Right ventricle myocardium inferior (tissue), 1 donor: ENCODE measurements around the gene MYH9. TPM values are rescaled to one million over a fixed set of nuclear protein-coding genes. Genes with fewer than 3 reads are reported as not detected.

Experiments used
- ATAC-seq: fragments of 200-7000 bp; cut with Tn5 transposase; one replicate; pipeline ENCODE4 v1.9.1; 2020; ENCODE audit warnings: mild to moderate bottlenecking, moderate library complexity
- DNase-seq: peaks from one replicate; pipeline ENCODE4 v3.0.0; 2021; ENCODE audit errors: missing footprints
- intact Hi-C: fragments of 100-400 bp; cut with DNase I; formaldehyde crosslinking; loops from one replicate; pipeline ENCODE4 v1.11.0; 2022
- total RNA-seq: library from RNA; stranded (reverse); fragmentation: NEBNext Ultra II Directional; extraction: Animal tissue kit (Norgen Biotek cat#: 25700); gene quantifications from one replicate; pipeline ENCODE4 v1.2.1, GENCODE V29; 2021
- donor health status: DM: no; HTN: yes; CAD: no; lungs with severe emphysema.

Gene MYH9
- total RNA-seq, 1 donor from 2014 or later: 180 TPM

DNA sequence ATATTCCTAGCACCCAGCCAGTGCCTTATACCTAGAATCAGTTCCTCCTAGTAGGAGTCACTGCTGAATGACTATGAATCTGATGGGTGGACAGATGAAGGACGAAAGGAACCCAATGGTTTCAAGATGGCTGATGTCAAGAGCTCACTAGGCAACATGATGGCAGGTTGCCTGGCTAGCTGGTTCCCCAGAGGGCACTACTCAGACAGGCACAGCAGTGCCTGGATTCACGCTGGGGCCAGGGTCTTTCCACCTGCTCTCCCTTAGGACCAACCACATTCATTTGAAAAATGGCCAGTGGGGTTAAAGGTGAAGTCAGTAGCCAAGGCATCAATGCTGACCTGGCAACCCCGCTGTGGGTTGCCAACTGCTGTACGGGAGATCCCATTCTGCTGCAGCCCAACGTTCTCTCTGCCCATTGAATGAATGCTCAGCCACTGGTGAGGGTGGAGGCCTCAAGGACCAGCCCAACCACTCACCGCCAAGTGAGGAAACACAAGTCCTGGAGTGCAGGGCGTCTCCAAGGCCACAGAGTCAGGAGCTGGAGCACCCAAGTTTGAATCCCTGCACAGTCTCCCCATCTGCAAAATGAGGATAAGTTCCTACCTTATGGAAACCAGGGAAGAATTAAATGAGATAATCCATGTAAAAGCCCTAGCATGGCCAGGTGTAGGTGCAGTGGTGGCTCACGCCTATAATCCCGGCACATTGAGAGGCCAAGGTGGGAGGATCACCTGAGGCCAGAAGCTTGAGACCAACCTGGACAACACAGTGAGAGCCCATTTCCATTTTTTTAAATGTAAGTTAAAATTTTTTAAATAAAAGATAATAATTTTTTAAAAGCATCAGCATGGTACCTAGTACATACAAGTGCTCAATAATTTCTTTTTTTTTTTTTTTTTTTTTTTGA, 12.4 kb downstream of the MYH9 start:
- DNase-seq: no peak
- intact Hi-C loops: no loop called here
- no peak for ATAC-seq

DNA sequence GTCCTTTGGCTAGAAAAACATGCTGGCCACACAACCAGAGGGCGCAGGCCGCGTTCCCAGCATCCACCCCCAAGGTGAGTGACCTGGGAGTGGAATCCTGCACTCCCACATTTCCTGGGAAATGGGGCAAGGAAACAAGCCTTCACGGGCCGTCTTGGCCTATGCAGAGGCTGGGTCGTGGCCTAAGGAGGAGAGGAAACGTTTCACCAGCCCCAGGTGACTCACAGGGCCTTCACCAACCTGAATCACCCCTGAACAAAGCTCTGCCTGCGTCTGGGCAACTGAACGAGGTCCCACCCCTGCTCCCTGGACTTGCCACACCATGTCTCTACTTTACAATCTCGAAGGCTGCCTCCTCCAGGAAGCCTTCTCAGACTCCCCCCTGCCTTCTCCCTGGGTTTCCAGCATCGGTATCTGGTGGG, 13.2 kb downstream of the MYH9 start:
- intact Hi-C loops: no loop called here
- ATAC-seq: no peak
- DNase-seq: no peak

DNA sequence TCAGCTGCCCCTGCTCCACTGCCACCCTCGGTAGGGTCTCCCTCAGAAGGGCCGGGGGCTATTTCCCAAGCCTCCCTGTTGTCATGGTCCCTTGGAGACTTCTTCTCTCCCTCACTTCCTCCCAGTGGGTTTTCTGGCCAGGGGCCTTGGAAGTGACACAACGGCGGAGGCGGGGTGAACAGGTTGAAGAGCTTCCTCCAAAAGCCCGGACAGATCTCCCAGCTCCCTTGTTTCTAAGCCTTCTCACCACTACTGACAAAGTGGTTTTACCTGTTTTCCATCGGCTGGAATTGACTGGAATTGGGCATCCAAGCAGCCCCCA, 14.5 kb downstream of the MYH9 start:
- DNase-seq: peak; percentile 80
- intact Hi-C loops: no loop called here
- ATAC-seq: no peak

DNA sequence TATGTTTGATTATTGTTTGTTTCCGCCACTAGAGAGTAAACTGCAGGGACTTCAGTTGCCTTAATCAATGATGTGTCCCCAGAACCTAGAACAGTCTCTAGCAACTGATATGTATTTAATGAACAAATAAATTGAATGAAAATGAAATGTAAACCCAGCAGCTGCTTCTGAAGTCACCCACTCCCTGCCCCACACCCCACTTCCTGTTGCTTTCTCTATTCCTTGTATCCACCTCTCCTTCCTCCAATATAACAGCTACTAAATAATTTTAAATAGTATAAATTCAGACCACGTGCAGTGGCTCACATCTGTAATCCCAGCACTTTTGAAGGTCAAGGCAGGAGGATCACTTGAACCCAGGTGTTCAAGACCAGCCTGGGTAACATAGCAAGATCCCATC, 15.8 kb downstream of the MYH9 start:
- no peak for DNase-seq
- intact Hi-C loops: loop anchor here (2.0 kb wide), 1 partner anchor 15 kb away; the partner anchor contains the start of gene MYH9
- no peak for ATAC-seq

DNA sequence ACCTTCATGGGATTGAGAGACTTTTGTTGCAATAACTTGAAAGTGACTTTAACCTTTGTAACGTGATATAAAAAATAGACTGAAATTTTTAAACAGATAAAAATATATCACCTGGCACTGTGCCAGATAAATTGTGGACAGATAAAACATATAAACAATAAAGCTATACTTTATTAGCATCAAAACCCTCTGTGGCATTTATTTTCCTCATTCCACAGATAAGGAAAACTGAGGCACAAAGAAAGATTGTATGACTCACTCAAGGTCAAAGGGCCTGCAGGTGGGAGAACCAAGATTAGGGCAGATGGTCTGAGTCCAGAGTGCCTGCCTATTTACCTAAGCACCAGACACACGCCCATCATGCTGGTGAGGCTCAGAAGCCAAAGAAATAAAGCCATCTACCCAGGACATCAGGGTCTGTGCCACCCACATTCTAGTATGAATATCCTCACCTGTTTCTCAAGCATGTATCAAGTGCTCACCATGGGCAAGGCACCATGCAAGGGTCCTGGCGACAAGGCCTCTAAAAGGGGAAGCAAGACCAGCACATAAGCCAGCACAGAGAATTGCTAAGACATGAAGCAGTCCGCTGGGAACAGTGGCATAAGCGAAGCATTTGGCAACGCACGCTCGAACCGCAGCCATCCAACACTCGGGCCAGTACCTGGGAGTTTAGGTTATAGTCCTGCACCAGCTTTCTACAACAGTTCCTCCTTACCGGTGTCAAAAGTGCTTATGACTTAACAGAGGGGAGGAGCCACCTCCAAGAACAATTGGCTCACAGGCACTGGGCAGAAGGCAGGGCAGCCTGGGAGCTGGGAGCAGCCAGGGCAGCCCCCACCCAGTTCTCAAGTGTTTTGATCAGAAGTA, 17.6 kb downstream of the MYH9 start:
- intact Hi-C loops: loop anchor here (2.0 kb wide), 1 partner anchor 17 kb away; the partner anchor contains the start of gene MYH9
- DNase-seq: peak; percentile 70

DNA sequence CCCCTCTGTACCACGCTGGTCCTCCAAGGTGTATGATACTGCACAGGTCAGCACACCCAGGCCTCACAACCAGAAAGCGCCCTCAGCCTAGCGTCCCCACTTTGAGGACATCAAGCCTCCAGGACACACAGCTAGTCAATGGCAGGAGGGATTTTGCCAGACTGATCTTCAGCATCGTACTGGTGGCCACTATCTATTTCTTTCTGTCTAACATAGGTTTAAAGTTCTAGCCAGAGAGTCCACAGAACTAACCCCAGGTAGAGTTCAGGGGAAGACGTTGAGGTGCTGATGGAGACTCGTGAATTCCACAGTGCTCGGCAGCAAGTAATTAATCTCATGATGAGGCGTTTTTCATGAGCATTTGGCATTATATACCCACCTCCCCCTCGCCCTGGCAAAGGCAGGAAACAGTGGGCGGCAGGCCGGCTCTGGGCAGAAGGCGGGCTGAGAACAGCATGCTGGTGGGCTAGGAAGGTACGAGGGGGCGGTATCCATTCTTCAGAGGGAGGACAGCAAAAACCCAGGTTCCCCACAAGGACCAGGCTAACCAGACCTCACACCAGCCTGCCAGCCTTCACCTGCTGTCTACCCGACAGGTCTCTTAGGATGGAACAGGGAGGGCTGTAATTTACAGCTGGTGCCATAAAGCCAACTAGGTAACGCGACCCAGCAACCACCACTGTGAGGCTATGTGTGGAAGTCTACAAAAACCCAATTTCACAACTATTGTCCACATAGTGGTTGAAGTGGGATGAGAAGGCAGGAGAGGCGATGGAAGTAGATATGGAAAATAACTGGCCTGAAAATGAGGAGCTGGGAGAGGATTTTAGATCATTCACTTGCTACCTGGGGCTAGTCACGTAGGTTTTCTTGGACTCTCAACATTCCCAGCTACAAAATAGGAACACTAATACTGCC, 18.5 kb downstream of the MYH9 start:
- intact Hi-C loops: no loop called here
- DNase-seq (no peak), ATAC-seq (no peak)

More for the DNA sequence above, 17.6 kb downstream of the MYH9 start:
- ATAC-seq: peak; percentile 57

DNA sequence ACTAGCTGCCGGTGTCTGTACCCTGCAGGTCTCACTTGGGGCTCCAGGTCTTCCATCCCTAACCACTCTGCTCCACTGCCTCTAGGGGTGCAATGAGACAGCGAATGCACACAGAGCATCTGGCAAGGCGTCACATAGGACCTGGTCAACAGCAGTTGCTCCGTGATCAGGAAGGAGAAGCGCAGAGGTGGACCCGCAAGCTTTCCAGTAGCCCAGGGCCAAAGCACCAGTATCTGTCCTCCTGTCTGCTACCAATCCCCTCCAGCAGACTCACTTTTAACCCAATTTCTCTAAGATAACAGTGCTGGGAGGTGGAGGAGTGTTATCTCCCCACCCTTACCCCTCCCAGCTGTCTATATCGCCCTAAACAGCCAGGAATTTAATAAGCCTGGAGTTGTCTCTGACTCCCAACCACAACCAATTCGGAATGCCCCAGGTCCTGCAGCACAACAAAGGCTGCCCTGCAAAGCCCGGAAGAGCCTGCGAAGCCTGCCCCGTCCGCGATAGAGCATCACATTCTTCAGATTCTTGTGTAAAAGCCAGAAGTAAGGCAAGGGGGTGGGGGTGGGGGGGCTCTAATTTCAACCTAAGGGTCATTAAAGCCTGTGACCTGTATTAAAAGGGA, 19.3 kb downstream of the MYH9 start:
- peak; percentile 3 for ATAC-seq
- DNase-seq: no peak
- intact Hi-C loops: no loop called here

DNA sequence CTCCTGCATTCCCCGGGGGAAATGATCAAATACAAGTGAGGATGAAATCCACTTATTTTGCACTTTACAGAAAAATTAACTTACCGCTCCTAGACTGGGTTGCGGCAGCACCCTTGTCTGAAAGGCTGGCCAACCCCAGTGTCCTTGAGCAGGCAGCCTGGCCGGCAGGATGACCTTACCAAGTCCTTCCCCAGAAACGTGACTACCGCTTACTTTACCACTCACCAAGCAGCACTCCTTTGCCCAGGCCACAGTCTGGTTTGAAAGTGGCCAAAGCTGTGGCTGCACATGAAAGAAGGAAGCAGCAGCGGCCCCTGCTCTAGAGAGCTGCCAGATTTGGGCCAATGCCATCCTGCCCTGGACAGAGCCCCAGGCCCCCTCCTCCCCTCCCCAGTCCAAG, 20.3 kb downstream of the MYH9 start:
- ATAC-seq (peak; percentile 38), DNase-seq (peak; percentile 67)
- intact Hi-C loops: no loop called here

DNA sequence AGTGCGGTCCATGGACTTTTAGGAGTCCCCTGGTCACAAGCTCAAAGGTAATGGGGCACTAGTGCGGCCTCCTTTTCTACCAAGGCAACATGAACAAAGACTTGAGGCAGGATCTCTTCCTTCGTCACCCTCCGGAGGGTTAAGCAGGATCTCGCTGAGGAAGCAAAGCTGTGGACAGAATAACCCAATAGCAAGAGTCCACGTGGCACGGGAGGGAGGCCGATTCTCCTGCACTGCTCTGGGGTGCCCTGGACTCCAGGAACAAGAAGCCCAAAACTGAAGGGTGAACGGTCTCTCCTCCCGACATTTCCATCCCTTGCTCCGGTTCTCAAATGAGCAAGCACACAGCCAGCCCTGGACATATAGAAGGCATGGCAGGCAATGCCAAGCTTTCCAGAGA, 20.7 kb downstream of the MYH9 start:
- intact Hi-C loops: no loop called here
- no peak for DNase-seq
- no peak for ATAC-seq

DNA sequence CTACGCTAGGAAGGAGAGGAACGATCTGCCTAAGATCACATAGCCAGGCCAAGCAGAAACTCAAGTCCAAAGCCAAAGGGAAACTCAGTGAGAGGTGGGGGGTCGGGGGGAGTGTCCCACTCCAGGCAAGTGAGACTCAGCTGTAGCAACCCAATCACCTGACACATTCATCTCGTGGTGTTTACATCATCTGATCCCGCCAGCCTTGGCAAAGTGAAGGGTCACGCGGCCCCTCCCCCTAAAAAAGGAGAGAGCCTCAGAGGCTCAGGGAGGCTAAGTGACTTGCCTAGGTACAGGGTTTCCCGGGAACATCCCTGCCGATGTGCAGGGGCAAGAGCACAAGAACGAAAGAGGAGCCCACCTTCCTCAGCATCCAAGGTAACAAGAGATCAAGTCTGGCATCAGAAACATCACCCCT, 21.5 kb downstream of the MYH9 start:
- peak; percentile 9 for ATAC-seq
- no peak for DNase-seq
- intact Hi-C loops: no loop called here

DNA sequence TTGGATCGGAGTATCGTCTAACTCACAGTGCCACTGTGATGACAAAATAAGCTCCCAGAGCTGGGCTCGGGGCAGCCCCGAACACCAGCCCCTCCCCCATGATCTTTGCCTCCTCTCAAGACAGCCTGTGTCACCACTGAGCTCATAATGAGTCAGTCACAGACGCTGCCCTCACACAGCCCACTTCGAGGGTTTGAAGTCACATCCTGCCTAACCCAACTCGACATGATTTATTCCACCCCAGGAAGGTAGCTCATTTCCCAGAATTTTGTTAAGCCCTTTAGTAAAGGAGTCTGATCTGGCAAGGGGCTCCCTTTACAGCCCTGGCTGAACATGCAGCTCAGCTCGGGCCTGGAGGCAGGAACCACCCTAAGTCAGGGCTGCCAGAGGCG, 22.8 kb downstream of the MYH9 start:
- DNase-seq (peak; percentile 68), ATAC-seq (no peak)
- intact Hi-C loops: no loop called here

DNA sequence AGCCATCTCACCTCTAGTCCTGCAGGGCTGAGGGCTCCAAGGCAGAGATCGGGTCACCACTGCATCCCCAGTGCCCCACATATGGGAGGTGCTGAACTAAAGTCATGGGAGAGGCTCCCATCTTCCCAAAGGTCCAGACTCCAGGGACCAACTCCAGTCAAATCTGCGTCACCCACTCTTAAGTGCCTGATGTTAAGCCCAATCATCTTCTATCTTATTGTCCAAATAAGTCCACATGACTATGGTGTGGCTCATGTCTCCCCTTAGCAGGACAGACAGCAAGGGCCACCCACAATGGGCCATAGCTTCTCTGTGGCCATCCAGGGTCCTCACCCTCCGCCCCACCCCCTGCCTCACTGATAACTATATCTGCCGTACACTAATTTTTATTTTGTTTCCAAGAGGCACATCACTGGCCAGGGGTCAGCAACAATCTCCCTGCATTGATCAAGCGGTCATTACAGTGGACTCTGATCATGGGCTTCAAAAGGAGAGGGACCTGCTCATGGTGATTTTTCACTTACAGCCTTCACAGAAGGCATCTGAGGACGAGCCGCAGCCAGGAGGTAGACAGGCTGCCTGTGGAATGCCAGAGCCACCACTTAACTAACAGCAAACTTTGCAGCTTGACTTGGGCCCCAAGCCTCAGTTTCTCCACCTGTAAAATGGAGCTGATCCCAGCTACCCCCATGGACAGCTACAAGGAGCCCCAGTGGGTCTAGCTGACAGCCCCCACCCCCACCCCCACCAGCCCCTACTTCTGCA, 23.3 kb downstream of the MYH9 start:
- DNase-seq (no peak), ATAC-seq (no peak)
- intact Hi-C loops: no loop called here

DNA sequence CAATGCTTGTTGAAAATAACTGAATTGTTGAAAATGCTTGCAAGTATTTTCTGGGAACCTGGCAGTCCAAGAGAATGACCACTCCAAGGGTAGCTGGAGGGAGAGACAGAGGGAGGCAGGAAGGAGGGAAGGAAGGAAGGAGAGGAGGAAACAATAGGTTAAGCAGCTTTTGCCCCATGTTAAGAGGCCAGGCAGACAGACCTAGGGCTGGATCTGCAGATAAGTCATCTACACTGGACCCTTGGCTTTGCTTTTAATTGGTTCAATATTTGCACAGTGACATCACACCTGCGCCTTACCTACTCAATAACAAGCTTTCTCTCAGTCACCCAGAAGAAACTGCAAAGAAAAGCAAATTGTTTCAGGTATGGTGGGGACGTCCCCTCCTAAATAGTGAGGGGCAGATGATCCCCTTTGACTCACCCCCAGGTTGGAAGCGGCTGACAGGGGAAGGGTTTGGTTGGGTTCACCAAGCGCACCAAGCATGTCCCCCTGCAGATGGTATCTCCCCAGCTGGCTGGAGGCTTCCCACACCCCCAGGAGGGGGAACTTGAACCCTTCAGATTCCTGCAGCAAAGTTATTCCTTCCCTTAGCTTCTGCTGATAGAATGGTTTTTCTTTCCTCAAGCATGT, 24.3 kb downstream of the MYH9 start:
- no peak for ATAC-seq
- no peak for DNase-seq

DNA sequence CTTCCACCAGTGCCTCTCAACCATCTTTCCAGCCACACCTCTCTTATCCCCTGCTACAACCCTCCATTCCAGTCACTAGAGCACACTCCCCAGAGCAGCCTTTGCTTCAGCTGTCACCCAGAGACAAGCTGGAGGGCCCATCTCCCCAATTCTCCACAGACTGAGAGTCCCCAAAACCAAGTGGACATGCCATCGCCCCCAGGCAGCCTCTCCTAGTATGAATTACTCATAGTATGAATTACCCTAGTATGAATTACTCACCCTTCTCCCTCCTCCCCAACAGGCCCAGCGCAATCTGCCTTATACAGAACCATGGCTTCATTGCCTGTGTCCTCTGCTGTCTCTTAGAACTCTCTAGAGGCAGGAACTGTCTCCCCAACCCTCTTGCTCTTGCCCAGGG, 24.8 kb downstream of the MYH9 start:
- intact Hi-C loops: loop anchor here (2.0 kb wide), 1 partner anchor 38 kb away; no protein-coding TSS in a partner anchor
- DNase-seq (no peak), ATAC-seq (no peak)

More for the DNA sequence above, 24.3 kb downstream of the MYH9 start:
- intact Hi-C loops: loop anchor here (2.0 kb wide), 1 partner anchor 39 kb away; no protein-coding TSS in a partner anchor

DNA sequence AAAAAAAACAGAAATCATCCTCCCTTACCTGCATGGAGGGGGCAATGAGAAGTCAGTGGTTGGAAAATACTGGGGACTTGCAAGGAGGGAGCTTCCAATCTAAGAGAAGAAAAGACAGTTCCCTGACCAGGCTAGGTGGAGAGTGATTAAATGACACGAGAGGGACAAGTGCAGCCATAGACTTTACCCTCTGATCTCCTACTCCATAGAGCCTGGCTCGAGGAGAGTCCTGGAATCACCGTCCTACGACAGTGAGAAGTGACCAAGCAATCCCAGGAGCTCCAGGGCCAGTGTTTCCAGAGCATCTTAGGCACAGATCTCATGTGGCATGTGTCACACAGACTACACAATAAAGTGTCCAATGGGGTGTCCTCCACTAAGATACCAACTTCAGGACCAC, 25.7 kb downstream of the MYH9 start:
- no peak for DNase-seq
- intact Hi-C loops: loop anchor here (2.0 kb wide), 1 partner anchor 37 kb away; no protein-coding TSS in a partner anchor
- ATAC-seq: no peak

DNA sequence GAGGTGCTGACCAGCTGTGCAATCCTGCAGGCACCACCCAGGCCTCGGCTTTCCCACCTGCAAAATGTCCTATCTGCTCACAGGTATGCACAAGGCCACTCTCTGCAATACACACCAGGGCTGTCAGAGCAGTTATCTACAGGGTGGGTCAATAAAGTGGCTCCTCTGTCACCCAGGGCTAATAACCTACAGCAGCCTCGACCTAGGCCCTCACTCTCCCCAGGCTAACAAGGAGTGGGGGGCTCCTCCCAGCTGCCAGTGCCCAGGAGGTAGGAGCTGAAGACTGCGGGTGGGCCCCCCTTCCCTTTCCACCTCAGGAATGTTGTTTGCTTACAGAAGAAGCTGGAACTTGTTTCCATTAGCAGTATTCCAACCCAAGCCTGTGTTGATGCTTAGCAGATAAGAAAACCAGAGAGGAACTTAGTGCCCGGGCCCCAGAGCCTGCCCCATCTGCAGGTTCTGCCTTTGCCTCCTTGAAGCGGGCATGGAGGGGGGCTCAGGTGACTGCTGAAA, 26.8 kb downstream of the MYH9 start:
- ATAC-seq (no peak), DNase-seq (no peak)

DNA sequence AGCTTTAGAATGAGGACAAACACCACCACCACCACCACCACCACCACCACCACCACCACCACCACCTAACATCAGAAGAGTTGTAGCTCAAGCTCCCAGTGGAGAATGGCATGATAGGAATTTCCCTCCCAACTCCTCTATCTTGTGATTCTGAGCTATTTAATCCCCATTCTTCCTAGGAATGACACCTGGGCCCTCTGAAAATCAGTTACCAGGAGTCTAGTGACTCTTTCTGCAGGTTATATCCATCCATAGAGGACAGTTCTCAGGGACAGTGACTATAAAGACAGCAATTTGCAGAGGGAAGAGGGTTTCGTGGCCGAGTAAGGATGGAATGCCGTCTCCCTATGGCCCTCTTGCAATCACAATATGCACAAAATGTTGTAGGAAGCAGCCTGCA, 27.8 kb downstream of the MYH9 start:
- intact Hi-C loops: no loop called here
- no peak for ATAC-seq
- DNase-seq: no peak

More for the DNA sequence above, 26.8 kb downstream of the MYH9 start:
- intact Hi-C loops: no loop called here
